Smooth muscle cell (in vitro differentiated cells): ENCODE results near the gene TOMM70. TPM values are rescaled to one million over a fixed set of nuclear protein-coding genes. Genes with fewer than 3 reads are reported as not detected.

ENCODE experiments used
- DNase-seq: peaks from one replicate; lab custom pipeline; 2025; ENCODE audit not compliant: unreplicated experiment; lab: John Stamatoyannopoulos, UW
- H2AFZ ChIP-seq: fragments of 200-600 bp; sonication (generic); 2 replicates; pipeline ENCODE4 v1.6.0; 2016; ENCODE audit warnings: antibody characterized with exemption, low read depth, mild to moderate bottlenecking
- H3F3A ChIP-seq: fragments of 200-600 bp; sonication (generic); 2 replicates; pipeline ENCODE4 v1.6.0; 2017; ENCODE audit warnings: antibody characterized with exemption, low read depth
- H3K27ac ChIP-seq: fragments of 200-600 bp; sonication (generic); 2 replicates; pipeline ENCODE4 v1.5.1; 2016; ENCODE audit warnings: low read depth, mild to moderate bottlenecking
- H3K27me3 ChIP-seq: fragments of 200-600 bp; sonication (generic); 2 replicates; pipeline ENCODE4 v1.6.1; 2016; ENCODE audit warnings: low read depth, mild to moderate bottlenecking
- H3K36me3 ChIP-seq: fragments of 200-600 bp; sonication (generic); 2 replicates; pipeline ENCODE4 v1.5.1; 2016; ENCODE audit warnings: low read depth
- H3K4me1 ChIP-seq: fragments of 200-600 bp; sonication (generic); 2 replicates; pipeline ENCODE4 v1.5.1; 2016; ENCODE audit warnings: low read depth
- H3K4me2 ChIP-seq: fragments of 200-600 bp; sonication (generic); 2 replicates; pipeline ENCODE4 v1.6.0; 2016; ENCODE audit warnings: mild to moderate bottlenecking
- H3K4me3 ChIP-seq: fragments of 200-600 bp; sonication (generic); 2 replicates; pipeline ENCODE4 v1.5.1; 2016; ENCODE audit warnings: mild to moderate bottlenecking
- H3K79me2 ChIP-seq: fragments of 200-600 bp; sonication (generic); 2 replicates; pipeline ENCODE4 v1.6.0; 2016; ENCODE audit warnings: low read depth, mild to moderate bottlenecking
- H3K9ac ChIP-seq: fragments of 200-600 bp; sonication (generic); 2 replicates; pipeline ENCODE4 v1.6.0; 2016; ENCODE audit warnings: low read depth
- H3K9me3 ChIP-seq: fragments of 200-600 bp; sonication (generic); replicated peaks from 2 replicates; pipeline ENCODE4 v1.5.1; 2016; ENCODE audit warnings: low read depth
- H4K20me1 ChIP-seq: fragments of 200-600 bp; sonication (generic); 2 replicates; pipeline ENCODE4 v1.6.0; 2016; ENCODE audit warnings: low read depth
- CTCF ChIP-seq: fragments of 200-600 bp; sonication (generic); IDR thresholded peaks from 2 replicates; pipeline ENCODE4 v1.5.1; 2017; ENCODE audit warnings: borderline replicate concordance, mild to moderate bottlenecking, antibody characterized with exemption; ENCODE audit not compliant: insufficient read depth, poor library complexity, severe bottlenecking
- WGBS: methylation state at CpG from one replicate; pipeline ENCODE4 v1.1.7; 2016; ENCODE audit warnings: low lambda C conversion rate; 5-methylcytosine and 5-hydroxymethylcytosine counted together
- polyA plus RNA-seq: library from polyadenylated mRNA; unstranded; fragments of >200 nt; fragmentation: Nextera tagmentation; extraction: Ambion mirVana; gene quantifications from 2 replicates; pipeline ENCODE4 v1.2.1, GENCODE V29; 2016
- total RNA-seq: library from RNA; depleted of rRNA; stranded (reverse); fragments of >200 nt; gene quantifications from 2 replicates; pipeline ENCODE4 v1.2.3, GENCODE V29; 2014

Gene TOMM70
- total and polyA plus RNA-seq, 2 experiments from 2014 or later, result 28.1 to 53.7 TPM

DNA sequence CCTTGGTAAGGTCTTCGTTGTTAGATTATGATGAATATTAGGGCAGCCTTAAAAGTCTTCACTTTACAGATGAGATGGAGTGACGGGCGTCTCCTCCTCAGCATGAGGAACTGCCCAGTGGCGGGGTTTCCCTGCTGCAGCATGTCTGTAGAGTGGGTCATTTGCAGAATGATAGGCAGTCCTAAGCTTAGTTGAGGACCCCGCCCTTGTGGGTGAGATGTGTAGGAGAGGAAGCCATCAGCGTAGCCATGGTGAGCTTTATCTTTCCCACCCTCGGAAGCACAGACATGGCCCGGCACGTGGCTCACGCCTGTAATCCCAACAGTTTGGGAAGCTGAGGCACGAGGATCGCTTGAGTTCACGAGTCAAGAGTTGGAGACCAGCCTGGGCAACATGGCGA is 65.5 kb downstream of the TOMM70 start:
- Histone ChIP-seq H3K27me3 (no peaks in the 10 kb centered on the region), H3F3A (no peaks in the 10 kb centered on the region), H4K20me1 (no peaks in the 10 kb centered on the region), H3K79me2 (no peaks in the 10 kb centered on the region), H3K36me3 (no peaks in the 10 kb centered on the region), H3K9me3 (no peaks in the 10 kb centered on the region), H3K9ac (peak overlapping the region; percentile 34), H3K4me3 (peak overlapping the region; percentile 69), H3K27ac (no peak overlapping the region), H3K4me2 (peak overlapping the region; percentile 90), H3K4me1 (peaks cover 3% of the 10 kb centered on the region), H2AFZ (peak overlapping the region; percentile 56)
- WGBS, result 83% methylated on average over 14 of the region's 14 CpGs
- no peak for TF ChIP-seq CTCF
- no peak for DNase-seq

DNA sequence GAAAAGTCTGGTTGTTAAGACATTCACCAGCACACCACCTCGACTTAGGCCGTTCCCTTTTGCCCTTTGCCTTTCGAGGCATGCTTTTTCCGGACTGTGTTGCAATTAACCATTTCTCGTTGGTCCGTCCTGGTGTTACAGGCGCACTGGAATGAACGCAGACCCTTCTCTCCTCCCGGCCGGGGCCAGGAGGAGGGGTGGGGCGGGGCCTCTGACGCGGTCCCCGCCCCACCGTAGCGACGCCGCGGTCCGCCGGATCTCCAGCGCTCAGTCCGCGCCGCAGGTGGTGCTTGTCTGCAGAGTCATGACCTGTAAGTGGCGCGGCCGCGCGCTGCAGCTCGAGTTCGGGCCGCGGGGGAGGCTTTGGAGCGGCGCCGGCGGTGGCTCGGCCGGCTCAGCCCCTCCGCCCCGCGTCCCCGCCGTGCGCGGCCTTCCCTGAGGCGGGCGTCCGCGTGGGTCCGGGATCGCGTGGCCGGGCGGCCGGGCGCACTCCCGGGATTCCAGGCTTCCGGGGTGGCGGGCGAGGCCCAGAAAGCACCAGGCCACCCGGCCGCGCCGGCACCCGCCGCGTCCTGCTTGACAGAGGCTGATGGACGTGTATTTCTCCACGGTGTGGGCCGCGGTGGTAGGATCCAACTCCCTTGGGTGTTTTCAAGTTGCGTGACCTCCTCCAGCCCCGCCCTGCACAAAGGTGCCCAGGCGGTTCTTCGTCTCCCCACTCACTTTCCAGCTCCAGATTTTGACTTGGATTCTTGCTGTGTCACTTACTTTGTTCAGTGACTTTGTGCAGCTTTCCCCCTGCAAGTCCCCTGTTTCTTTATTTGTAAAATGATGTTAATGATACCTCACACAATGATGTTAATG is 66.2 kb downstream of the TOMM70 start, which contains the start of gene NIT2:
TSS of gene NIT2 (plus strand) at position 270 of the 864 bp plus-strand sequence. CDS start at position 305, 35 bp downstream.
- H3K27me3 ChIP-seq, result no peaks in the 10 kb centered on the region
- H3K9ac ChIP-seq, result peak within 1 kb of the TSS; percentile 44
- no peaks in the 10 kb centered on the region for H3K9me3 ChIP-seq
- no peaks in the 10 kb centered on the region for H3K79me2 ChIP-seq
- peak within 1 kb of the TSS; percentile 4 for H3K27ac ChIP-seq
- no peak for TF ChIP-seq CTCF
- peak; percentile 20 for DNase-seq
- H3K4me2 ChIP-seq, result peak within 1 kb of the TSS; percentile 90
- H3K36me3 ChIP-seq, result no peaks in the 10 kb centered on the region
- H4K20me1 ChIP-seq, result no peaks in the 10 kb centered on the region
- 2% methylated on average over 44 of the region's 77 CpGs for WGBS
- H3K4me1 ChIP-seq, result peaks cover 3% of the 10 kb centered on the region
- no peaks in the 10 kb centered on the region for H3F3A ChIP-seq
- peak within 1 kb of the TSS; percentile 82 for H2AFZ ChIP-seq
- H3K4me3 ChIP-seq, result peak within 1 kb of the TSS; percentile 69

GRCh38 chr3:100333970-100334487 is 66.9 kb downstream of the TOMM70 start:
- no peaks in the 10 kb centered on the region for H3K9me3 ChIP-seq
- H3K4me1 ChIP-seq, result peaks cover 3% of the 10 kb centered on the region
- peak overlapping the region; percentile 90 for H3K4me2 ChIP-seq
- no peaks in the 10 kb centered on the region for H3K79me2 ChIP-seq
- H3K36me3 ChIP-seq, result no peaks in the 10 kb centered on the region
- no peaks in the 10 kb centered on the region for H4K20me1 ChIP-seq
- H3K27me3 ChIP-seq, result no peaks in the 10 kb centered on the region
- peak overlapping the region; percentile 69 for H3K4me3 ChIP-seq
- no peak for TF ChIP-seq CTCF
- H3F3A ChIP-seq, result no peaks in the 10 kb centered on the region
- peak overlapping the region; percentile 82 for H2AFZ ChIP-seq
- no peak for DNase-seq
- peak overlapping the region; percentile 44 for H3K9ac ChIP-seq
- H3K27ac ChIP-seq, result peak overlapping the region; percentile 4
- WGBS, result 45% methylated on average over 14 of the region's 14 CpGs
